ENCODE data around the gene HCRT.

Gene HCRT

DNA sequence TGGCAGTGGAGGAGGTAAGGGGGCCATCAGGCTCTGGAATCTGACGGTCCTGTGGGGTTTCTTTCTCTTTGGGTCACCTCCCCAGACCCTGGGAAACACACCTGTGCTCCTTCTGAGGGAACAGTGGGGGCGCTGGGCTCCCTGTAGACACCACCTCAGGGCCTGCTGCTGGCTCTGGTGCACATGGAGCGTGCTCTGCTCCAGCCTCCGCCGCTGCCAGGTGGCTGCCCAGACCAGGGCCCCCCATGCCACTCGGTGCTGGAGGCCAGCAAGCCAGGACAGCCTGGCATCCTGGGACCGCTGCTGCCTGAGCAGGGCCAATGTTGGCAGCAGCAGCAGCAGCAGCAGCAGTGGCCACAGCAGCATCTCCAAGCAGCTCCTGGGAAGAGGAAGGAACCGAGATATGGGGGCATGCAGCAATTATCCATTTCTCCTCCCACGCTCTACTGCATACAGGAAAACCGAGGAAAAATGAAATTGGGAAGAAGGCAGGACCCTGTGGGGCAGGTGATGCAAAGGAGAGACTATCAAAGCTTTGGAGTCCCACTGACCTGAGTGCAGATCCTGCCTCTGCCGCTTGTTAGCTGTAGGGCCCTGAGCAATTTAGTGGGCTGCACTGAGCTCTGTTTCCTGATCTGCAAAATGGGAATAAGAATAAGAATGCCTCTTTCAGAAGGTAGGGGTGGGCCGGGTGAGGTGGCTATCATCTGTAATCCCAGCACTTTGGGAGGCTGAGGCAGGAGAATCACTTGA is 8.1 kb upstream of the HCRT start:
- Mint-ChIP-seq H3K27me3 (ENCODE audit: low read depth) (no peaks in the 10 kb centered on the region), H3K27ac (peak overlapping the region in 1 of 3 experiments; percentile 77), H3K9me3 (no peaks in the 10 kb centered on the region), H3K36me3 (ENCODE audit: low read depth) (no peaks in the 10 kb centered on the region), H3K4me3 (peak overlapping the region; percentile 85 to 94 (median 93)), H3K4me1 (peaks cover 10% of the 10 kb centered on the region)
- TF ChIP-seq, protein P1, sequence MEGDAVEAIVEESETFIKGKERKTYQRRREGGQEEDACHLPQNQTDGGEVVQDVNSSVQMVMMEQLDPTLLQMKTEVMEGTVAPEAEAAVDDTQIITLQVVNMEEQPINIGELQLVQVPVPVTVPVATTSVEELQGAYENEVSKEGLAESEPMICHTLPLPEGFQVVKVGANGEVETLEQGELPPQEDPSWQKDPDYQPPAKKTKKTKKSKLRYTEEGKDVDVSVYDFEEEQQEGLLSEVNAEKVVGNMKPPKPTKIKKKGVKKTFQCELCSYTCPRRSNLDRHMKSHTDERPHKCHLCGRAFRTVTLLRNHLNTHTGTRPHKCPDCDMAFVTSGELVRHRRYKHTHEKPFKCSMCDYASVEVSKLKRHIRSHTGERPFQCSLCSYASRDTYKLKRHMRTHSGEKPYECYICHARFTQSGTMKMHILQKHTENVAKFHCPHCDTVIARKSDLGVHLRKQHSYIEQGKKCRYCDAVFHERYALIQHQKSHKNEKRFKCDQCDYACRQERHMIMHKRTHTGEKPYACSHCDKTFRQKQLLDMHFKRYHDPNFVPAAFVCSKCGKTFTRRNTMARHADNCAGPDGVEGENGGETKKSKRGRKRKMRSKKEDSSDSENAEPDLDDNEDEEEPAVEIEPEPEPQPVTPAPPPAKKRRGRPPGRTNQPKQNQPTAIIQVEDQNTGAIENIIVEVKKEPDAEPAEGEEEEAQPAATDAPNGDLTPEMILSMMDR (IDR thresholded peaks at IDR 0.05; ENCODE audit: unreplicated experiment in 3 of 3): no peak

DNA sequence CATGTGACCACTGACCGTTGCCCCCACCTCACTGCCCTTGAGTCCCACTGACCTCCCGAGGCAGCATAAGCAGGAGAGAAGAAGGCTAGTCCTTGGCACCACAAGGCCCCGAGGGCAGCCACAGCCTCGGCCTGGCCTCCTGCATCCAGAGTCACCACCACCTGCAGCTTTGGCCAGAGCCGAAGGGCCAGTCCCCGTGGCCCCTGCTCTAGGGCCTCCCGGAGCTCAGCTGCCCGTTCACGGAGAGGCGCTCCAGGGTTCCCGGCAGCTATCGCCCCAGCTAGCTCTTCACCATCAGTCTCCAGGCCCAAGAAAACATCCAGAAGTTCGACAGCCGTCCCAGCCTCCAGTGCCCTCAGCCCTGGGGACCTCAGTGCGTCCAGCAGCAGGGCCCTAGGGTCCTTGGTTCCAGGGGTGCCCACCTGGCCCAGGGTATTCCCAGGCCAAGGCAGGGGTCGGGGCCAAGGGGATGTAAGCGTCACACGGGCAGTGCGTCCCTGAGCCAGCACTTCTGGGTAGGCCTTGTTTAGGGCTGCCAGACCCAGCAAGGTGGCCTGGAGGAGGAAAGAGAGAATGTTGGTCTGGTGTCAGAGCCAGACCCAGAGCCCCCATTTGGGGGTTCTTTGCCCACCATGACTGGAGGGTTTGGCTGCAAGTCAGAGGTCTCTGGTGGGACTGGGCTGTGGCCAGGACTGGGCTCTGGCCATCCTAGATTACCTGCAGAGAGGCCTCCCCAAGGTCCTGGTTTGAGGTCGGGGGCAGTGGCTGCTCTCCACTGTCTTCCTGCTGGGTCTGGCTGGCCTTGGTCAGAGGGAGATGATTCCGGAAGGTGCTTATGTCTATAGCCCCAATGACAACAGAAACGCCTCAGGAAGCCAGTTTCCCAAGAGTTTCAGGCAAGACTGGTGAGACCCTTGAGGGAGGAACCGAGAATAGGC is 7.2 kb upstream of the HCRT start:
- peak overlapping the region; percentile 65 to 85 (median 74) for H3K4me3 Mint-ChIP-seq

DNA sequence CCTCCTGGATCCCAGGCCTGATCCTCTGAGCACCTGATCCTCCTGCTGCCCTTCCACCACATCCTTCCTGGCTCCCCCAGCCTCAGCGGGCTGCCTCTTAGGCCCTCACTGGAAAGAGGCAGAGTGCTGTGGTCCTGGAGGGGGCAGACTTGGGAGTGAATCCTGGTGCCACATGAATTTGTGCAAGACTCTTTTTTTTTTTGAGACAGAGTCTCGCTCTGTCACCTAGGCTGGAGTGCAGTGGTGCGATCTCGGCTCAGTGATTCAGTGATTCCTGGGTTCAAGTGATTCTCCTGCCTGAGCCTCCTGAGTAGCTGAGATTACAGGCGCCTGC is 6.0 kb upstream of the HCRT start:
- TF ChIP-seq, protein P1 (IDR thresholded peaks at IDR 0.05; ENCODE audit: unreplicated experiment in 3 of 3): no peak
- no peaks in the 10 kb centered on the region for H3K9me3 Mint-ChIP-seq
- H3K27ac Mint-ChIP-seq: no peak overlapping the region
- peaks cover 4% of the 10 kb centered on the region for H3K27me3 Mint-ChIP-seq (ENCODE audit: low read depth)
- H3K4me3 Mint-ChIP-seq: no peak overlapping the region
- no peaks in the 10 kb centered on the region for H3K36me3 Mint-ChIP-seq (ENCODE audit: low read depth)
- H3K4me1 Mint-ChIP-seq: peaks cover 10% of the 10 kb centered on the region

More for the DNA sequence above, 7.2 kb upstream of the HCRT start:
- Mint-ChIP-seq H3K36me3 (ENCODE audit: low read depth) (no peaks in the 10 kb centered on the region), H3K27me3 (ENCODE audit: low read depth) (no peaks in the 10 kb centered on the region), H3K4me1 (peaks cover 10% of the 10 kb centered on the region), H3K9me3 (no peaks in the 10 kb centered on the region), H3K27ac (no peak overlapping the region)
- TF ChIP-seq, protein P1 (IDR thresholded peaks at IDR 0.05; ENCODE audit: unreplicated experiment in 3 of 3): no peak

DNA sequence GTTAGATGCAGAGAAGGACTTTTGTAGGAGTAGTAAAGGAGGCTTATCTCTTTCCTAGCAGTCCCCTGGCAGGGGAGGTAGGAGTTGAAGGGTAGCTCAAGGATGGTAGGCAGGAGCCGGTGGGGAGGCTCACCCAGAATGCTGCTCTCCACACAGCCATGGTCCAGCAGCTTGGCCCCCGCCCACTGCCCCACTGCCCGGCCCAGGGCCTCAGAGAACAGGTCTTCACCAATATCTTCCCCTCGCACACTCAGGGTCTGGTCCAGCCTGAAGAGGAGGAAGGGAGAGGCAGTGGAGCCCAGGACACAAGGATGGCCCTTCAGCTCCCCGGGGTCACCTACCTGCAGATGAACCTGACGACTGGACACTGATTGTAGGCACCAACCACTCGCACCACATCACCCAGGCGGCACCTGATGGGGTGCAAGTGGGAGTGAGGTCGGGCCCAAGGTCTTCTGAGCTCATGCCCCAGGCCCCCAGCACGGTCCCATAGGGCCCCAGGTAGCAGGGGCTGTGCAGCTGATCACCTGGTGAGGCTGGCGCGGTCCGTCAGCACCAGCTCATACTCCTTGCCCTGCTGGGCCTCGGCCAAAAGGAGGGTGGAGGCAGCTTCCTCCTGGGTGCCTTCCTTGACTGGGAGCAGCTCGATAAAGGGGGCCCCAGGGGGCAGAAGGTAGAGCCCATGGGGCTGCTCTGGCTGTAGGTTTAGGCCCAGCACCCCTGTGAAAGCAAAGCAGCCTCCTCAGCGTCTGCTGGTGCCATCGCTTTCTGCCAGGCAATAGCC is 5.4 kb upstream of the HCRT start:
- TF ChIP-seq, protein P1 (IDR thresholded peaks at IDR 0.05; ENCODE audit: unreplicated experiment in 3 of 3): no peak
- Mint-ChIP-seq H3K27me3 (ENCODE audit: low read depth) (peaks cover 10% of the 10 kb centered on the region), H3K9me3 (no peaks in the 10 kb centered on the region), H3K27ac (no peak overlapping the region), H3K4me3 (peak overlapping the region in 2 of 3 experiments; percentile 14 to 35), H3K4me1 (peaks cover 10% of the 10 kb centered on the region), H3K36me3 (ENCODE audit: low read depth) (no peaks in the 10 kb centered on the region)

DNA sequence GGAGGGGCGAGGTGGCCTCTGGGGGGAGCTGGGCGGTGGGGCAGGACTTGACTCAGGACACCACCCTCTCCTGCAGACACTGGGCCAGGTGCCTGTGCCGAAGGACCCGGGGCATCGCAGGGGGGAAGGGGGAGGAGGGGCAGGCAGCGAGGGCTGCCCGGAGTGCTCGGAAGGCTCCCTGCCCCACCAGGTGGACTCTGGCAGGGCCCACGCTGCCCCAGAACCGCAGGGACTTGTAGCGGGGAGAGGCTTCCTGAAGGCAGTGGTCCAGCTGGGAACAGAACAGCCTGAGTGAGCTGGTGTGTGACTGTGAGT is 4.4 kb upstream of the HCRT start:
- Mint-ChIP-seq H3K9me3 (no peaks in the 10 kb centered on the region), H3K36me3 (ENCODE audit: low read depth) (no peaks in the 10 kb centered on the region), H3K27ac (no peak overlapping the region), H3K27me3 (ENCODE audit: low read depth) (peaks cover 20% of the 10 kb centered on the region), H3K4me1 (peaks cover 10% of the 10 kb centered on the region), H3K4me3 (no peak overlapping the region)
- TF ChIP-seq, protein P1 (IDR thresholded peaks at IDR 0.05; ENCODE audit: unreplicated experiment in 3 of 3): no peak

Data from nephron (organoid).